Kidney glomerular epithelial cell (primary cell): ENCODE results near the gene TPH2.

Experiments
- DNase-seq: peaks from one replicate; lab custom pipeline; 2025; lab: John Stamatoyannopoulos, UW

Gene TPH2

DNA sequence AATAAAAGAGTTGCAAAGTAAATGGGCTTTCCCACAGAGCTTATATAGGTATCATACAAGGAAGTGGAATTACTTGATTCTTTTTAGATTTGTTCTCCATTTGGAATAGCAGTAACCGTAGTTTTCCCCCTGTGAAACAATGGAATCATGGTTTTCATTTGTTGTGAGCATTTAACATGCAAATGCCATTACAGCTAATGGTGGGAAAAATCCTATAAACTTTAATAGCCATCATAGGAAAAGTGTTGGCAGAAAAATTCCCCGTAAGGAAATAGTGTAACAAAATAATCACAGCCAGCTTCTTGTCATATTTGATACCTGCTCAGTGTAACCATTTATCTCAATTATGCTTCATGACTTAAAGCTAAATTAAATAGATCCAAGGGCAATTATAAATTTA is 95.3 kb downstream of the TPH2 start:
- DNase-seq, result no peak

DNA sequence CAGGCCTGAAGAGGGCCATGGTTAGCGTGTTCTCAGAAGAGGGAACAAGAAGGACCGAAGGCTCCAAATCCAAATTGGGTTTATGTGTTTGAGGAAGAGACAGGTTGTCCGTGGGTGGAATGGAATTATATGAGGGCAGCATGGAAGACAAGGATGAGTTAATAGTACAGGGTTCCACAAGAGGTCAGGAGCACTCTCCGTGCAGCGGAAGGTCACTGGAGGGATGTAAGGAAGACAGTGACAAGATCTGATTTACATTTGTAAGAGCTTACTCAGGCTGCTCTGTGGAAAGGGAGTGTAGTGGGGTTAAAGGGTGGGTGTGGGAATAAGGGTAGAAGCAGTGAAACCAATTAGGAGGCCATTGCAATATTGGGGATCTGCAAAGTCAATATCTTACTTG is 97.0 kb downstream of the TPH2 start:
- no peak for DNase-seq

DNA sequence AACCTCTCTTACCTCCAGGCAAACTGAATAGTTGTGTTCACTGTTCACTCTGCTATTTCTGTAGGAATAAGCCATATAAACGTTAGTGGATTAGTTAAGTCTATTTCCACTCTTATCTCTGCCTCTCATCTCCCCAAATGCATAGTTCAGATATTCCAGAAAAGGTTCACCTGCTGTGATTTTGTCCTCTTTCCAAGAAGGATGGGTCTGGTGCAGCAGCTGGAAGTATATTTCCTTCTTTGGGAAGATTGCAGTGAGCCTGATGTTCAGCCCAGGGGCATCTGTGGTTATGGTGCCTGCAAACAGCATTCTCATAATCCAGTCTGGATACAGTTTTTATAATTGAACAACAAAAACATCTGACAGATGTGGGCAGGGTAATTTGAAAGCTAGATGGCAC is 97.7 kb downstream of the TPH2 start:
- DNase-seq, result no peak

DNA sequence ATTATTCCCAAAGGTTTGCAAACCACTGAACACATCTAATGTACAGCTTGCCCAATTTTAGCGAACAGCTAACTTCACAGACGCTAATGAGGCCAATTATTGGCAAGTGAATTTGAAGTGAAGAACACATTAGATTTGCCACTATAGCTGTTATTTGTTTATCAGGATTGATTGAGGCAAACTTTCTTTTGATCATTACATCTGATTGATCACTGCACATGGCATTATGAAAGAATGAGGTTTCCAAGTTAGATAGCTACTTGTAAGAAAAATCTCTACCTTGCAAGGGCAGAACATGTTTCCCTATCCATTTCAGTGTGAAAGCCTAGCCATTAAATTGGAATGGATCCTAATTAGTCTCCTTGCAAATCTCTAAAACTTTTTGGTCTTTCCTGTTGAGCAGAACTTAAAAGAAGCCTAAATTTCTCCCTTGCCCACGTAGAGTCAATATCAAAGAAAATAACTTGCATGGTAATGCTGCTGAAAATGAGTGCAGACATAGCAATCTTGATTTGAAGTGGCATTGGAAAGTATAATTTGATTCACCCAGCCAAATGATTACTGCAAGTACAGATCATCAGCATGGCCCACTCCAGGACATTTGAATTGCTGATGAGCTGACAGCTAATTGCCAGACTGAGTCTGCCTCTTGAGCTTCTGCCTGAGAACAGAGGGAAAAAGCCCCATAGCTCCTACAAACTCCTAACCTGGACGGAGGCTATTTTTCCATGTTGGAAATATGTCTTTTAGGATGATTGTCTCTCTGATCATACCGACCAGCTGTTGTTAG is 98.6 kb downstream of the TPH2 start:
- DNase-seq, result no peak

DNA sequence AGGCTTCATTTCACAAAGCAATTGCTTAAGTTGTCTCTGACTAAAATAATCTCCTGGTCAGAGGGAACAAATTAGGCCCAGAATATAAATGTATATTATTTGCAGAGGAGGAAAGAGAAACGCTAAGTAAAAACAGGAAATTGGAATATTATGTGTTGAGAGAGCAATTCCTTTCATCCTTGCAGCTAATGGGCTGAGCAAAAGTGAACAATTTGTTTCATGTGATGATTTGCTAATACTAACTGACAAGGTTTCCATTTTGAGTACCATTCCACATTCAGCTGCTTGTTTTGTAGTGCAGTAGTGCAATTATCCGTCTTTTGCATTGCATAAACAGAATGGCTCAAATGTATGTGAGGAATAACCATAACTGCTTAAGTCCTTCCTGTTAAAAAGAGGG is 103.2 kb downstream of the TPH2 start:
- DNase-seq, result no peak

DNA sequence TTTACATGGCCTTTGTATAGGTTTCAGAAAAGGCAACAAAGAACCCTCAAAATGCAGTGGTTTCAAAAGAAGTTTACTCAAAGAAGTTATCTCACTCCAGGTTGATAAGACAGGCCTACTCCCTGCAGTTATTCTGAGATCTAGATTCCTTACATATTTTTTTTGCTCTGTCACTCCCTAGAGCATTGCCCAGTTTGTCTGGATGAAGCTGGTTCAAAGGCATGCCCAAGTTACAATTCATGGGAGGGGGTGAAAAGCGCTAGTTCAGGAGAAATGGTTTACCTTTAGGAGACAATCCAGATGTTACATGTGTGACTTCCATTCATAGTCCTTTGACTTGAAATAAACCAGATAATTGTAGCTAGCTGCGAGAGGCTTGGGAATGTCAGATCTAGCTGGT is 115.0 kb downstream of the TPH2 start:
- peak; percentile 33 for DNase-seq

DNA sequence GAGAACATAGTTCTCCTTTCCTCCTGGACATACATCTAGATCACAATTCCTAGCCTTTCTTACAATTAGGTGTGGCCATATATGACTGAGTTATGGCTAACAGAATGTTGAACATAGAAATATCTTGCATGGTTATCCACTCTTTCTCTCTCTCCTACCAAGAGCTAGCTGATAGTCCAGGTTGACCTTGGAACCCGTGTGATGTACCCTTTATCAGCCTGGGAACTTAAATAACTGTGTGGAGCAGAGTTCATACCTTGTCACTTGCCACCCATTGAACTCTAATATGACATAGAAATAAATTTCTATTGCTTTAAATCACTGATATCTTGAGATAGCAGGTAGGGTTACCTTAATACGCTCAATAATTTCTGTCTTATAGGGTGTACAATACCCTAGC is 115.9 kb downstream of the TPH2 start:
- DNase-seq, result no peak

DNA sequence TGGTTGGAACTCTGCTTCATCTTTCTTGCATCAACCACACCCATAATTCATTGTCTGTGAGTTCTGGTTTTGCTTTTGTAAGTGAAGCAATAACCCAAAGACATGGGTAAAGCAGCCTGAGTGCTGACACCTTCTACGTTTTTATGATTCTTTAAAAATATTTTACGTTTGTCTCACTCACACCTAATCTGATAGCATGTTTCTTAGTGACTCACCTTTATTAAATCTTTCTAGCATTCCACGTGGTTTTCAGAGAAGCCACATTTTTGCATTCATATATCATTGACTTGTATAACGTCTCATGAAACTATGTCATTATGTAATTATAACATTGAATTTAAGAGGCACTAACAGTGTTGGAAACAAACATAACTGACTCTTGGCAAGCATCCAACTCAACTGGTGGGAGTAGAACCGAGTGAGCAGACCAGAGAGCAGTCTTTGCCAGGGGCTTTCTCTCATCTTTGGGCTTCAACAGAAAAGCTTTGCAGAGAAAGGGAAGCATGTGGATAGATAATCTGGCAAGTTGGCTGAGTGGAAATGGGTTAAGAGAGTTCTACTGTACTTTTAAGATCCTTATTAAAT is 118.8 kb downstream of the TPH2 start:
- peak; percentile 59 for DNase-seq

DNA sequence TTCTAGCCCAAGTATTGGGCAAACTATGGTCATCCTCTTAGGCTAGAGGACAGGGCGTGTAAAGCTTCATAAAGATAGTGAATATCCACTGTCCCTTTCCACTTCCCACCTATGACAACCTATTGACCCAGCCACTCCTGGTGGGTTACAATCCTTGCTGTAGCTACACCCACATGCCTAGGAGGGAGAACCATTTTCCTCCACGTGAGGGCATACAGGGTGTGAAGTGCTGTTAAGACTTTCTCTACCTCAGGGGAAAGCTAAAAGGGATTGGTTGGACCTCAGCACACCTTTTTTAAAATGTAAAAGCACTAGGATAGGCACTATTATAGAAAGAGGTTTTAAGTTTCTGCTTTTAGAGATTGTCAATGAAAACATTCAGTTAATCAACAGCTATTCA is 124.4 kb downstream of the TPH2 start:
- DNase-seq, result no peak

DNA sequence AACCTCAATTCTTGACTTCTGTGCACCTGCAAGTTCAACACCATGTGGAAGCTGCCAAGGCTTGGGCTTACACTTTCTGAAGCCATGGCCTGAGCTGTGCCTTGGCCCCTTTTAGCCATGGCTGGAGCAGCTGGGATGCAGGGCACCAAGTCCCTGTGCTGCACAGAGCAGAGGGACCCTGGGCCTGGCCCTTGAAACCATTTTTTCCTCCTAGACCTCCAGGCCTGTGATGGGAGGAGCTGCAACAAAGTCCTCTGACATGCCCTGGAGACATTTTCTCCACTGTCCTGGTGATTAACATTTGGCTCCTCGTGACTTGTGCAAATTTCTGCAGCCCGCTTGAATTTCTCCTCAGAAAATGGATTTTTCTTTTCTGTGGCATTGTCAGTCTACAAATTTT is 132.4 kb downstream of the TPH2 start:
- DNase-seq, result no peak

DNA sequence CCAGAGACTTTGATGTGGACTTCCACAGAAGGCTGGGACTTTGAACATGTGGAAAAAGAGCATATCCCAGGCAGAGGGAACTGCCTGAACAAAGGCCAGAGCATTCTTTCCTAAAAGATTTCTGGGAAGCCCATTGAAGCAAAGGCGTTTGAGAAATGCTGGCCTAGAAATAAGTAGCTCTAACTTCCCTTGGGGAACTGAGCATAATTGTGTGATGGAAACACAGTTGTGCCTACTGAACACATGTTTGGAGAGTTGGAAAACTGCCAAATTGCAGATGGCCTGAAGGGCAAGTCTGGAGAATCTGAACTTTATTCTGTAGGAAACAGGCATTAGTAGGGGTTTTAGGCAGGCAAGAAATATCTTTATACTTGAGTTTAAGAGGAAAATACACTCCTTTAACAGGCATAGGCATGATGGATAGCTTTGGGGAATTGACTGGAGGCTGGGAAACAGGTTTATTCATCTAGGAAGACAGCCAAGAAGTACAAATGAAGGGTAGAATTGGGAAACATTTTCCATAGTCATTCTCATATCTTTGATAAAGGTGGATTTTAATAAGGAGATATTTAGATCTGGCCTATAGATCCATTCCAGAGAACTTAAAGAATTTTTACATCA is 134.1 kb downstream of the TPH2 start:
- no peak for DNase-seq

DNA sequence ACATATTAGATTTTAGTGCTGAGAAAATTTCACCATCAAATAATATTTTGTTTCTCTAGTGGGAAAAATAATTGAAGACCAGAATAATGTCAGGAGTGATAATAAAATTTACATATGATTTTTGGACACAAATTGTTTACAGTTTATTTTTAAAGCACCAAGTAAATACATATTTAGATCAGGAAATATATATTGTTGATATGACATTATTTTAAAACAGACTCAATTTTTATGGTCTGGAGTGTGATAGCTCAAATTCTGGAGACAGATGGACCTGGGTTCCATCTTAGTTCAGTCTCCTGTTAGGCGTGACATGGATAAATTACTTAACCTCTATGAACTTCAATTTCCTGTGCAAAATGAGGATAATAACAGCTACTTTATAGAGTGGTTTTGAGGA is 135.4 kb downstream of the TPH2 start:
- no peak for DNase-seq

DNA sequence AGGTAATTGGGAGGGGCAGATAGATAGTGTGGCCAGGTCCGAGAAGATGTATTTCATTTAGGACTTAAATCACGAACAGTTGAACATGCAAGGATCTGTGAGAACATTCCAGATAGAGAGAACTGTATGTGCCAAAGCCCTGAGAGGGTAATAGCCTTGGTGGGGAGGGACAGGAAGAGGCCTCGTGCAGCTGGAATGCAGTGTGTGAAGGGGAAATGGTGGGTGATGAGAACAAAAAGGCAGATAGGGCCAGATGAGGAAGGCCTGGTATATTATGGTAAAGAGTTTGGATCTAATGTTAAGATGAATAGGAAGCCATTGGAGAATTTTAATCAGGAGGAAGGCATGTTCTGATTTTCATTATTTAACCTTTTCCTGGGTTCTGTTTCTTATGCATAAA is 136.3 kb downstream of the TPH2 start:
- DNase-seq, result no peak

DNA sequence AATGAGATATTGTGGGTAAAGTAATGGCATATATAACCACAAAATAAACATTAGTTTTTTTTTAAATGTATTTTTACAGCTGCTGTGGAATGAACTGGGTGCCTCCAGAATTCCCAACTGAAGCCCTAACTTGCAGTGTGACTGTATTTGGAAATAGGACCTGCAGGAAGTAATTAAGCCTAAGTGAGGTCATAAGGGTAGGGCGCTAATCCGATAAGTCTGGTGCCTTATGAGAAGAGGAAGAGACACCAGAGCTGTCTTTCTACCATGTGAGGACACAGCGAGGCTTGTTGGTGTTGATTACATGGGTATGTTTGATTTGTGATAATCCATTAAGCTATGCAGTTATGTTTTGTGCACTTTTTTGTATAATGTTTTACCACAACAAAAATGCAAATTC is 136.8 kb downstream of the TPH2 start:
- no peak for DNase-seq

DNA sequence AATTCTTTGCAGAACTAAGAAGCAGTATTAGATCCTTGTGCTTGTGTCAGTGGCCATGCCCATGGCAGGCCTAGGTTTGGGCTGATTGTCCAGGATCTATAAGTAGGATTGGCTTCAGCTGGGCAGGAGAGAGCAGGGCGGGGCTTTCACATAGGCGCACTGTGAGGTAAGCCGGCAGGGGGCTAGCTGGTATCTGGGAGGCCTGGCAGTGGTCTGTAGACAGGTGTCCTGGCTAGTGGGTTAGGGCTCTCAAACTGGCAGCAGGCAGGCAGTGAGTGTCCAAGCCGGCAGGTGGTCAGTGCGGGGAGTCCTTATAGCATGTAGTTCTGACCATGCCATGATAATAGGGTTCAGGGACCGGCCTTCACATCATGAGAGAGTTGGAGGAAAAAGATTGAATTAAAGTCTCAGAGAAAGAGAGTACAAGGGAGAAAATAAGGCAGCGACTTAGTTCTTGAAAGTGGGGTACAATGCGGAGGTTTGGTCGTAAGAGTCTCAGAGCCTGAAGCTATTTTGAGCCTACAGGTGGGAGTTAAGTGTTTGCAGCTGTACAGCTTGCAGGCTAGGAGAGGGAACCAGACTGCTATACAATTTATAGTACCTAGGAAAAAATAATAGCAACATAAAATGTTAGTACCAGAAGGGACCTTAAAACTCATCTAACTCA is 137.4 kb downstream of the TPH2 start:
- DNase-seq, result no peak

DNA sequence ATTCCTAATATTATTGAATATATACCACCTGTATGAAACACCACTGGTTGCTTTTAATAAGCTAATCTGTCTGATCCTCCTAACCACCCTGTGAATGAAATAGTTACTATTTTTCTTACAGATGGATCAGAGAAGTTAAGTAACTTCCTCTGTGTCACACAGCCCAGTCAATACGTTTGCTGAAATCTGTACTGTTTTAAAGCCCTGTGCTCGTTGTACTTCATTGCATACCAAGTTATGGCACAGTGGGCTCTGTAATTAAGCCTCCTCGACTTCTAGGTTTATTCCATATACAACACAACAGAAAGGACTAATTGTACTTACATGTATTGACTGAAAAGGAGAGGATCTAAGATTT is 137.9 kb downstream of the TPH2 start:
- DNase-seq, result no peak

DNA sequence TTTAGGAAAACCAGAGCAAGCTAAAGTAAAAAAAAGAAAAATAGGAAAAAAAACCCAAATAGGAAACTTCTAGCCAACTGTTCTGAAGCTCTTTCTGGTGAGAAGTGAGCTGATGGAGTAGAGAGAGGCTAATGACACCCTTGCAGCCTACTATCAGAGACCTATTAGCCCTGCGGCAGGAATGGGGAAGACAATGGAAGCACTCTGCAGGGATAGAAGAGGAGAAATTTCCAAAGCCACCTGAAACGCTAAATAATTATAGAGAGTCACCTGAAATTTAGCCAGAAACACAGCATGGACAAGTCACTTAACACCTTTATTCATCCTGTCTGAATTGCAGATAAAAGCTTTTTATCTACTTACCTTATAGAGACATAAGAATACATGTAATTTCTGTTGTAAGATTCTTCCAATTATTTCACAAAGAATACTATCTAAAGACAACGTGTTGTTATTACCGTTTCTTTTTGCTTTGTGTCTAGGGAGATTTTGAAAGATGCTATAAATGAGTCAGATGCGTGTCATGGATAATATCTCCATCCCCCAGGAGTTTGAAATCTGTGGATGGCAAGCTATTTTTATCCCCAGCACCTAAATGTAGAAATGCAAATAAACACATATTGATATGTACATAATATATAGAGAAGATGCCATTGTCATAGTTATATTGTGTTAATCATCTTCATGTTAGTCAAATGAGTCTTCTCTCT is 138.6 kb downstream of the TPH2 start:
- DNase-seq, result no peak

DNA sequence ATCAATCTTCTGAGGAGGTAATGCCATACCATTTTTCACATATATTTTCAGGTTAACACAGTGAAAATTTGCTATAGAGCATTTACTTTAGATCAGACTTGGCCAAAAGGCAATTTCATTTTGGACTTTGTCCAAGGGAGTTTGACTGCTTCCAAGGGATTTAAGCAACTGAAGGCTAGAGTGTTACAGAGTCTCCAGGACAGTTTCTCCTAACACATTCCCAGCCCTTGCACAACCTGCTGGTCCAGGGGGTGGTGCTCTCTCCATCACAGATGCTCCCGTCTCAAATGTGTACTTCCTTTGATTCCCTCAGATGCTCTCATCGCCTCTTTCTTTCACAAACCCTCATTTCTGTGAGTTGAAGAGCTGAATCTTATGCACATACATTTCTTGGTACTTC is 143.1 kb downstream of the TPH2 start:
- DNase-seq, result no peak
